NCI-H748 (cell line): ENCODE results near the gene ABCC4.

Experiments used
- DNase-seq: peaks from one replicate; lab custom pipeline; 2025; ENCODE audit not compliant: unreplicated experiment; lab: John Stamatoyannopoulos, UW

The ABCC4 gene

DNA sequence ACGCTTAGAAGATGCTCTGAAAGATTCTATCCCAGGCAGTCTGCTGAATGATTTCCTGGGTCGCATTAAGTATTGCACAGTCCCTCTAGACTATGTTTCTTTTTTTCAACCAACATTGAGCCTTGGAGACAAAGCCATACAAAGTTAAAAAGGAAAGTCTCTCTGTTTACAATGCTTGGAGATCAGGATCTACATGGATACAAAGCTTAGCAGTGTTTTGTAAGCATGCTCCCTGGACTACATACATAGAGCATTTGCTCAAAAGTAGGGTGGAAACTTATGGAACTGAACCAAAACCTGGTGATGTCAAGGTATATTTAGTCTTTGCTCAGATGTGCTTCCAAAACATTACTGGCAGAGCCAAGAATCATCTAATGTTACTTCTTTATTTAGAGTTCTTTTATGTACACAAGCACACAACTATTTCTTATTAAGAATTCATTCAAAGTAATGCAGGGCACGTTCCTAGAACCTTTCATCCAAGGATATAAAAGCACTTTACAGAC is 241.2 kb downstream of the ABCC4 start:
- DNase-seq, result no peak

DNA sequence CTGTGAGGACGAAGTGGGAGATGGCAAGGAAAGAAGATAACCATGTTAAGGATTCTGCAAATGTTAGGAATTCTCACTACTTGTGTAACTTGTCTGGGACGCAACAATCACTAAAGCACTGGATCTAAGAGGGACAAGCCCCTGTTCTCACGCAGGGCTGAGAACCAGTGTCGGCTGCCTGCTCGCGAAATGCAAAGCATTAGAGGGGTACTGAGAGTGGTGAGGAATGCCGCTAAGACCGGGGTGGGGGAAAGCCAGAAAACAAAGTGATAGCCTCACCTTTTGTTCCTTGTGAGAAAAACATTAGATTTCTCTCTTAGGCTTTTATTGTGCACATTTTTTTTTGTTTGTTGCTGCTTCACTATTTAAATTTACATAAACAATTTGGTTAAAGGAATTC is 241.9 kb downstream of the ABCC4 start:
- DNase-seq, result no peak

DNA sequence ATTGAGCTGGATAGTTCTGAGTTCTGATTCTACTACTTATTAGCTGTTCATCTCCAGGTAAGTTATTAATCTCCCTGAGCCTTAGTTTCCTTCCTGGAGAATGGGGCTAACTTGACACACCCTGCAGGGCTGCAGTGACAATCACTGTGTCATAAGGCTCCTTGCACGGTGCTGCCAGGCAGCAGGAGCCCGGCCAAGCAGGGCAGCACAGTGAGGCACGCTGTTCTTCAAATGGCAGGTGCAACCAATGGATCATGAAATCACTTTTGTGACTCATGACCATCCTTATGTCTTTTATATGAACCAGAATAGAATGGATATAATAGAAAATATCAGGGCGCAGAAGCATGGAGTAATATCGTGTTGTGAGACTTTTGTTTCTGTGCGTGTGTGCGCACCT is 242.6 kb downstream of the ABCC4 start:
- DNase-seq, result no peak

DNA sequence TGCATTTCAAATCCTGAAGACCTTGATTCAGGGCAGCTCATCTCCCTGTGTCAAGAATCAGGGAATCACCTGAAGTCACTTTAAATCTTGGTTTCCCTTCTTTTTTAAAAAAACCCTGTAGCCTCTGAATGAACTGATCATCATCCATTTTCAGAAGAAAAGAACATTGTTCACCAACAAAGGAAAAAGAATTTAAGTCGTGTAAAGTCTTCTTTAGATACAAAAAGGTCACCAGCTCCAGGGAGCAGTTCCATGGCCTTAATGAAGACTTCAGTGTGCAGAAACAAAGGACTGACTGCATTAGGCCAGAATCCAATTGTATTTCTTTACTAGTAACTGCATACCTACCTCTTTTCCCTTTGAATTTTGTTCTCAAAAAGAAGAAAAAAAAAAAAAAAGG is 245.0 kb downstream of the ABCC4 start:
- DNase-seq, result no peak

DNA sequence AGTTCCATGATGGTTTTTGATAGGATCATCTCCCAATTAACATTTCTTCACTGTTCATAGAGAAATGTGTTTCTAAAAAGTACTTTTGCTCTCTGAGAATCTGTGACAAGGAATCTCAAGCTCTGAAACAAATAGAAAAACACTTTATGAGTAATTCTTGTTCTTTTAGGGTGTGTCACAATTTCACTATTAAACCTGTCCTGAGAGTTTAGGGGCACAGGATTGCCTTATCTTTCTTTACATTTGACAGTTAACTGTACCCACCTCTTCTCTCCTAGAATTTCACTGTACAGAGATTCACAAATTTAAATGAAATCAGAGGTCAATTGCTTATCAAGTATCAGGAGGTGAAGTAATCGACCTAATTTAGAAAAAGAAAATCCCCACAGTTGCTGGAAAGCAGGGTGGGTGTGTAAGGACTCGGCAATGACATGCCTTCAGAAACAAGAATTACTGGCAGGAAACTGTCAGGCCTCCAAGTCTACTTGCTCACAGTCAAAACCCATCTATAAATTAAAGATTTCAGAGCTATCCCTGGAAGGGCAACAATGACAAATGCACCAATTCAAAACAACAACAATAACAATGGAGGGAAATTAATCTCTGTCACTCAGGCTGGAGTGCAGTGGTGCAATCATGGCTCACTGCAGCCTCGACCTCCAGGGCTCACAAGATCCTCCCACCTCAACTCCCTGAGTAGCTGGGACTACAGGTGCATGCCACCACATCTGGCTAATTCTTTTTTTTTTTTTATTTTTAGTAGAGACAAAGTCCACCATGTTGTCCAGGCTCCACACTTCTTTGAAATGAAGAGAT is 250.2 kb downstream of the ABCC4 start:
- no peak for DNase-seq

DNA sequence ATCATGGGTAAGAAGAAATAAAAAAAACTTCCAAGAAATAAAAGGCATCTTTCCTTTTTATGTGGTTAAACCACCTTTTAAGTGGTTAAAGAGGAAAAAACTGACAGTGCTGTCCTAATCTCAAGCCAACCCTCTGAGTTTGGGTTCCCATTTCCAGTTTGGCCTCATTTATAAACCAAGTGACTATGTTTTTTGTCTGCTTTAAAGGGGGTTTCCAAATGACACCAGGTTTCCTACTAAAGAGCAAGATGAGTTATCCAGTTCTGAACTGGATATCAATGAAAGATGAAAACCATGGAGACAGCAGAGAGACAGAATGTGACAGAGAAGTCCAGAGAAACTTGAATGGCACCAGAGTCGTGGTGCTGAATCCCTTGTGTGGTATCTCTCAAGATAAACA is 251.5 kb downstream of the ABCC4 start:
- DNase-seq, result no peak

DNA sequence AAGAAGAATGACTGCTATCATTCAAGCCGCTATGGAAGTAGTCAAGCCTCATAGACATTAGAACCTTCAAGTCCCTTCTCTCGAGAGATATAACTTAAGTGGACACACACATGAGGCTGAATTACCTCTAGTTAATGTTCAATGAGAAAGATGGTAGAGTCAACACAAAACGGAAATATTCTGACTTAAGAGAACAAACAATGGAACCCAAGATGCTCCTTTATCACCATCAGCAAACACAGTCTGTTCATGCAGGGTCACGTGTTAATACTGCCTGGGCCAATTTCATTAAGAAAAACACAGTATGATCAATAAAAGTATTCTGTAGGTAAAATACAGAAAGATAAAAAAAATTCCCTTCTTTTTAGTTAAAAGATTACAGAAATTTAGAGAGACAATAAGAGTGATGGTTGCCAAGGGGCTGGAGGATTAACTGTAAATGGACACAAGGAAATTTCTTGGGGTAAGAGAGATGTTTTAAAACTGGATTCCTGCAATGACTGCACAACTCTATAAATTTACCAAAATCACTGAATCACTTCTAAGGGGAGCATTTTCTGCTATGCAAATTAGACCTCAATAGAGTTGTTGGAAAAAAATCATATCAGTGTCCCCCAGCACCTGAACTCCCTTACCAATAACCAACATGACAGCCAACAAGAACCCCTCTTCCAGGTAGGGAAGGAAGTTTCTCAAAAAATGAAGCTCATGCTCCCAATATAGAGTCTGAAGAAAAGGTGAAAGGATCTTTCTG is 256.6 kb downstream of the ABCC4 start:
- DNase-seq, result peak; percentile 9

DNA sequence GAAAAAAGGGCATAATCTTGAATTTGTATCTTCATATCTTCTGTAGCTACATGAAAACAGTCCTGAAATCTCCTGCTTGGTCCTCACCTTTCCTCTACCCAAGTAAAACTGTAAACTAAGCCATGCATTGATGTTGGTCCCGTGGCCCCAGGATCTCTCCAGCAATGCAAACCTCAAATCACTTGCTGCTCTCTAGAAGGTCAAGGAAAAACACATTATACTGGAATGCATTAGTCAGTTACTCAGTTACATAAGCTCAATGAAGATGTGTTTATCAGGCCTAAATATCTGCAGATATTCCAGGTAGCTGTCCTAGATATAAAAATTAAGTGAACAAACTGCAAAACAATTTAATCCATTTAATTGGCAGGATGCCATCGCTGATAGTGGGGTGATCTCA is 261.8 kb downstream of the ABCC4 start:
- DNase-seq, result no peak

DNA sequence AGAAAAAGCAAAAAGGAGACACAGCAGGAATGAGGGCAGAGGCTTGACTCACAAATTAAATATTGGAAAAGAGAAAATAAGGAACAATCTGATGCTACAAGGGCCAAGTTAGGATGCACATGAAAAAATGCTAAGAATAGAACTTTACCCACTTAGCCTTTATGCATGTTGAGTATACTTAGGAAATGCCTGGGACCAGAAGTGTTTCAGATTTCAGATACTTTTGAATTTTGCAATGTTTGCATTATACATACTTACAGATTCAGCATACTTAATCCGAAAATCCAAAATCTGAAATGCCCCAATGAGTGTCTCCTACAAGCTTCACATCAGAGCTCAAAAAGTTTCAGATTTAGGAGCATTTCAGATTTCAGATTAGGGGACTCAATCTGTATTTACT is 262.3 kb downstream of the ABCC4 start:
- no peak for DNase-seq

DNA sequence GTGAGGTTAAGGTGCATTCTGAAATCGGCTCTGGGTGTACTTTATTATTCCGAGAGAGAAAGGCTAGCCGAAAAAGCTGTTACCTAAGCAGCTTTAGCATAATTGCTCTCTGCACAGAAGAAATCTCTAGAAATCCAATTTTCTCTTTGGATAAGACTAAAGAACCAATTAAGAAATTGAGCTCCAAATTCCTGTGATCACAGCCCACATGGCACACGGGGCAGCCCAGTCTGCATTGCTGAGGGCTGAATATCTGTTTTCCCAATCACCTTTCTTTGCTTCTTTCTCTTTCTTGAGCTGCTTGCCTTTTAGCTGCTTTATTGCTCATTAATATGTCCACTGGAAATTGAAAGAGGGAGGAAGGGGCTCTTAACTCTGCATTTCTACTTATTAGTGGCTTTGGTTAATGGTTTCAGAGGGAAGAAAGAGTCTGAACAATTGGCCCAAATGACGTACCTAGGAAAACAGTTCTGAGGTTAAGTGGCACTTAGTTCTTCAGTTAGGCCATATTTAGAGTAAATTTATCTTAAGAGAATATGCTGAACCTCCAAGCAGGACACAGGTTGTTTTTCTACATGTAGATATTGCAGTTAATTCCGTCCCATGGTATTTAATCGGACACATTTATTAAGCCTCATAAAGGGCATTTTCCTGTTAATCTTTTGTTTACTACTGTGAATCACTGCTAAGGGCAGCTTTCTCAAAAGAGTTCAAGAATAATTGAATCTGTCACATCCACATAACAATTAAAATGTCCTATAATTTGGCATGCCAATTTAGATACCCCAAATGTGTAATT is 265.7 kb downstream of the ABCC4 start:
- DNase-seq, result no peak

DNA sequence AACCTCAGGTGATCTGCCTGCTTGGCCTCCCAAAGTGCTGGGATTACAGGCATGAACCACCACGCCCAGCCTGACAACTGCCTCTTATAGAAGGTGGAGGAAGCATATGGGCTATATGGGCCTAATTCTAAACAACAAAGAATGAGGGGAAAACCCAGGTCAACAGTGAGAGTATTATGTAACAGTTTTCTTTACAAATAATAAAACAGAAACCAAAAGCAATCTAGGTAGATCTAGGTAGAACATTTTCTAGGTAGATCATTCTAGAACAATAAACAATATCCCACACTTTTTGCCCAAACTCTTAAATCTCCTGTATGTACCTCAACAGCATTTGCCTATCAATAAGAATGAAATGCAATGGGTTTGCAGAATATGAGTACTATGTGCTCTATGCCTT is 267.4 kb downstream of the ABCC4 start:
- DNase-seq, result no peak

DNA sequence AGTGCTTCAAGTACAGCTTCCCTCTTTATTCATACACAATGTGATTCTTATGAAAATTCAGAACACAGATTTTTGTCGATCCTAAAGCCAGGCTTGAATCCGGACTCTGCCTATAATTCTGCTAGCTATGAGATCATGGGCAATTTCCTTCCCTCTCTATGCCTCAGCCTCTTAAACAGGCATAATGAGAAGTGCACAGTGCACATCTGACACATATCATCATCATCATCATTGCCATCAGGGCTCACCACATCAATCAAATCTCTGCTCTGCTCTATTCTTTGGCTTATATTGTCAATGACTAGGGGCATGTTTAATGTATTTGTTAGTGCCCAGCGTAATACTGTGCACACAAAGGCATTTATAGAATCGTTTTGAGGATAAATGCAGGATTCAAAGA is 269.1 kb downstream of the ABCC4 start:
- no peak for DNase-seq

DNA sequence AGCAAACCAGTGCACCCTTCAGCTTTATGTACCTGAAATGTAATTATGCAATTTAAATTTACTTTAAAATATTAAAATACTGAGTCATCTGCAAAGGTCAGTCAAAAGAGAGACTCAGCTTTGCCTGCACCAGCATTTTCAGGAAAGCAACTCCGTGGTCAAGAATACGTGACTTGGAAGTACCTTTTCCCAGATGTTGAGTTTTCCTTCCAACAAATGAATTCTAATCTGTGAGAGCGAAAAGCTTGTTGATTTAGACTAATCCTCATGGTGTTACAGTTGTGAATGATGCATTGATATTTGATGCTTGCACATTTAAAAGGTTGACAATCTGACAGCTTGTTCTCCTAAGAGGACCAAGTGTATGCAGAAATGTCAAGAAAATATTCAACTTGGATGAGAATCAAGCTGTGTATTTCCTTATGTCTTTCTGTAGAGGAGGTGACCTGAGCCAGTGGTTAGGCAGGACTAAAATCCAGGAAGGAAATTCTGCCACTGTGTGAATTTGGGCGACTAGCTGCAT is 270.4 kb downstream of the ABCC4 start:
- no peak for DNase-seq

DNA sequence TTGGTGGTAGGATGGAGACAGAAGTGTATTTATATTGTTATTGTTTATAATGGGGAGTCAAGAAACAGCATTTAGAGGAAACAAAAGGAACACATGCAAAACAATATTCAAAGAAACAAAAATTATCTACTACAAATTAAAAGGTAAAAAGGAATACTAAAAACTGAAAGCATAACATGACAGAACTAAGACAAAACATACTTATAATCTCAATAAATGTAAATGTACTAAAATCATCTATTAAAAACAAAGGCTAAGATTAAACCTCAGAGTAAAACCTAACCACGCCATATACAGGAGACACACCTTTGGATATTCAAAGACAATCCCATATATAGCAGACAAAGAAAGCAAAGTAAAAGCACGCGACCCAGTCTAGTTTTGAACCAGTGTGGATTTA is 273.6 kb downstream of the ABCC4 start:
- DNase-seq, result no peak

DNA sequence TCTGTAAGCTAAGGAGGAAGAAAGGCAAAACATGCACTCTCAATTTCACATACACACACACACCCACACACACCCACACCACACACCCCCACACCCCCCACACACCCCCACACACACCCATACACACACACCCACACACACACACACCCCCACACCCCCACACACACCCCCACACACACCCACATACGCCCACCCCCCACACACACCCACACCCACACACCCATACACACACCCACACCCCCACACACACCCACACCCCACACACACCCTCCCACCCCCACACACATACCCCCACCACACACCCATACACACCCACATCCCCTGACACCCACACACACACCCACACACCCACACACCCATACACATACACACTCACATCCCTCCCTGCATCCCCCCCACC is 276.1 kb downstream of the ABCC4 start:
- DNase-seq, result no peak

DNA sequence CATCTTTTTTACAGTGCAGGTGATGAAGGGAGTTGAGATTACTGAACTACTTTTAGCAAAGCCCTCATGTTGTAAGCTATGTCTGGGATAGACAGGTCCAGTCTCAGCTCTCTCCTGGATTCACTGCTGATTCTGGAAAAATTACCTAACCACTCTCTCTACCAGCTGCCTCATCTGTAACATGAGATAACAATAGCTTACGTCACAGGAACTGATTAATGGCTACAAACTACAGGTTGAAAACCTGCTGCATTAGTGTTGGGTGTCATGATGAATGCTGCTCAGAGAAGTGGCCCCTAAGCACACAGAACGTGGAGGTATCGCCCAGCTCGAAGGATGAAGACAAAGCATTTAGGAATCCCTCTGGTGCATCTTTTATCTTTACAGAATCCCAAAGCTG is 277.8 kb downstream of the ABCC4 start:
- peak; percentile 96 for DNase-seq

DNA sequence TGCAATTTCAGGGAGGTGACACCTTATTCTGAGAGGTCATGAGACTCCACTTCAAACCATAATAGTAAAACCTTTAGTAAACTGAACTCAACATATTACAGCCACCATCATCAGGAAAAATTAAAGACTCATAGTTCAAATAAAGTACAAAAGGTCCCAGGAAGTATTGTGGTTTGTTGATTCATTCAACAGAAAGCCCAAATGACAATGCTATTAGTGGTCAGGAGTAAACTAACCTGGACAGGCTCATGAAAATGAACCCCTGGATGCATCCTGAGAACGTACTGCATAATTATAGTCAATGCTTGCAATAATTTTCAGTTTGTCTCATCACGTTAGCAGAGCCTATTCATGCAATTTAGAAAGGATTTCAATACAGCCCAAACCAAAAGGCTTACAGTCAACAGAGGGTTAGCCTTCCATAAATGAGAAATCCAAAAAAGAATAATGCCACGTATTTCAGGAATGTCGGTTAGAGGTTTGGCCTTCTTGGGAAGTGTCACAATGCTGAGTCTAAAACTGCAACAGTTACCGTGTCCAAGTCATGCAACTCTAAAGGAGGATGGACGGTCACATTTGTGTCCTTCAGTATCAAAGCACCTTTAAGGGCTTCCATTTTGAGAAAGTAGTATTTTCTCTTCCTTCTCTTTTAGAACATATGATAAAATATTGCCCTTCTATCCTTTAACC is 280.8 kb downstream of the ABCC4 start:
- DNase-seq, result no peak

DNA sequence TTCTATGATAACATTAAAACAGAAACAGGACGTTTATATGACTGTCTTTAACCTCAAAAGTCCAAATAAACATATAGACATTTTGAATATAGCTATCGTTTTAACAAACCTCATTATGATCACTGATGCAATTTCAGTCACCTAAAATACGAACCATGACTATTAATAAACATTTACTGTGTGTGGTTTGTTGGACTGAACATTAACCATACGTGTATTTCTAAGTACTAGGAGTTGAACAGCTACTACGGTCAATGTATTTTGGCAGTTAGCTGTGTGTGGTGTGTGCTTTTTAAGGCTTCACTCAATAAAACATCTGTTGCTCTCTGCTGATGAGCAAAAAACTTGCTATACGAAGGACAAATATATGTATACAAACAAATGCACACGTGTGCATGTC is 281.4 kb downstream of the ABCC4 start:
- DNase-seq, result no peak

DNA sequence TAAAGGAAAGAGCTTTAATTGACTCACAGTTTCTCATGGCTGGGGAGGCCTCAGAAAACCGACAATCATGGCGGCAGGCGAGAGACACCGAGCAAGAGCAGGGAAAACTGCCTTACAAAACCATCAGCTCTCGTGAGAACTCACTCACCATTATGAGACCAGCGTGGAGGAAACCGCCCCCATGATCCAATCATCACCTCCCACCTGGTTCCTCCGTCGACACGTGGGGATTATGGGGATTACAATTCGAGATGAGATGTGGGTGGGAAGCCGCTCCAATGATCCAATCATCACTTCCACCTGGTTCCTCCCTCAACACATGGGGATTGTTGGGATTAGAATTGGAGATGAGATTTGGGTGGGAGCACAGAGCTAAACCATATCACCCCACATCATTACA is 293.9 kb downstream of the ABCC4 start:
- DNase-seq, result no peak

DNA sequence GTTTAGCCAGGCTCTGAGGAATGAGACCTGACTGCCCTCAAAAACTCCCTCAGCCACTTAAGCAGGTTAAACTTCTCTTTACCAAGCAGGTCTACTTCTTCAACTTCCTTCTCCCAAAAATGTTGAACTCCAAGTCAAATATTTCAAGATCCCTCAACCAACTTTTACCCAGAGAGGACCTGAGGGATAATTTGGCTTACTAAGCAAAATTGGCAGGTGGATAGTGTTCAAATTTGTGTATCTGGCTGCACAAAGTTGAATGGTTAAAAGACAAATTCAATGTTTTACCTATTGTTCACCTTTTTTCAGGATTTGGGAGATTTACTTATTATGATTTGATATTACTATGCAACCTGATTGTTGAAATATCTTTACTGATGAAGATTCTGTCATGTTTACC is 296.0 kb downstream of the ABCC4 start:
- DNase-seq, result no peak
